Islet of Langerhans (tissue), 1 donor: ENCODE measurements around the gene FOXD4.
"Not testable (repeated sequence)": the region's sequence is repeated elsewhere in the genome, so short reads cannot be mapped to it uniquely, and the experiment has no call there.

Experiments used
- FAIRE-seq: peaks from one replicate; lab custom pipeline; 2011; peaks lifted over from hg19 to GRCh38; lab: Jason Lieb, UNC

The FOXD4 gene

GRCh38 chr9:117995-118467 is at the start of gene FOXD4:
Gene FOXD4, minus strand, starts transcription at chr9:118417. Its CDS starts 298 bp downstream, at chr9:118119.
- not testable (repeated sequence) for FAIRE-seq

- FAIRE-seq: not testable (repeated sequence)
Observed at GRCh38 chr9:159871-160270, 41.7 kb upstream of the FOXD4 start.

GRCh38 chr9:151173-151572 is 33.0 kb upstream of the FOXD4 start:
- not testable (repeated sequence) for FAIRE-seq

- FAIRE-seq: not testable (repeated sequence)
Observed at GRCh38 chr9:139880-140279, 21.7 kb upstream of the FOXD4 start.

GRCh38 chr9:117144-117994 is 848 bp downstream of the FOXD4 start:
- not testable (repeated sequence) for FAIRE-seq

- FAIRE-seq: not testable (repeated sequence)
Observed at GRCh38 chr9:116239-117077, 1.8 kb downstream of the FOXD4 start.

DNA sequence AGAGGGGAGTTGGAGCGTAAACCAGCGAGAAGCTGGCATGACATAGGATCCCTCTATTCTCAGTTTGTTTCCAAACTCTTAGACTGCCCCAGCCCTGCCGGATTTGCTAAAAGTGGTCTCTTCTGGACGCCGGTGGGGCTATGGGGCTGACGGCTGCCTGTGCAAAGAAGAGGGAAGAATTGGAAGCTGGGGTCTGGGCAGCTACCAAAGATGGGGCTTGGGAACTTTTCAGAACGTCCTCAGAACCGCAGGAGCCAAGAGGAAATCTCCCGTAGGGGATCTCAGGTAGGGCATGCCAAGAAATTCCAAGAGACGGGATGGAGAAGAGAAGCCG is 3.1 kb downstream of the FOXD4 start:
- not testable (repeated sequence) for FAIRE-seq

GRCh38 chr9:114267-115117 is 3.7 kb downstream of the FOXD4 start:
- not testable (repeated sequence) for FAIRE-seq

- not testable (repeated sequence) for FAIRE-seq
Observed at GRCh38 chr9:113468-114266, 4.5 kb downstream of the FOXD4 start.

- FAIRE-seq: not testable (repeated sequence)
Observed at GRCh38 chr9:112589-113467, 5.4 kb downstream of the FOXD4 start.

- FAIRE-seq: not testable (repeated sequence)
Observed at GRCh38 chr9:110672-111071, 7.5 kb downstream of the FOXD4 start.

DNA sequence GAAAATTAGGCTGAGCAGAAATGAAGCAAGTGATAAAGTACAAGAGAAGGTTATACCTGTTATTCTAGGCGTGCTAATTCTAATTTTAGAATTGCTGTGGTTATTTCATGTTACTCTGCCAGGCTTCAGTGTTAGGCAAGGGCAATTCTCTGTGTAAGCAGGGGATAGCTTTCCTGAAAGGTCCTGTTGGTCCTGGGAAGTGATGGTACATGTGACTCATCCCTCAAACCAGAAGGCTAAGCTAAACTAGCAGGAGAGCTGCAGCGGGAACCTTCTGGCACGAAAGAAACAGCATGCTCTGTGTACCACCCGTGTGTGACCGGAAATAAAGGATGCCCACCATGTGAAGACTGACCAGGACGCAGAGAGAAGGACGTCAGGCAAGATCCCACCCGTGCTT is 8.7 kb downstream of the FOXD4 start:
- not testable (repeated sequence) for FAIRE-seq

DNA sequence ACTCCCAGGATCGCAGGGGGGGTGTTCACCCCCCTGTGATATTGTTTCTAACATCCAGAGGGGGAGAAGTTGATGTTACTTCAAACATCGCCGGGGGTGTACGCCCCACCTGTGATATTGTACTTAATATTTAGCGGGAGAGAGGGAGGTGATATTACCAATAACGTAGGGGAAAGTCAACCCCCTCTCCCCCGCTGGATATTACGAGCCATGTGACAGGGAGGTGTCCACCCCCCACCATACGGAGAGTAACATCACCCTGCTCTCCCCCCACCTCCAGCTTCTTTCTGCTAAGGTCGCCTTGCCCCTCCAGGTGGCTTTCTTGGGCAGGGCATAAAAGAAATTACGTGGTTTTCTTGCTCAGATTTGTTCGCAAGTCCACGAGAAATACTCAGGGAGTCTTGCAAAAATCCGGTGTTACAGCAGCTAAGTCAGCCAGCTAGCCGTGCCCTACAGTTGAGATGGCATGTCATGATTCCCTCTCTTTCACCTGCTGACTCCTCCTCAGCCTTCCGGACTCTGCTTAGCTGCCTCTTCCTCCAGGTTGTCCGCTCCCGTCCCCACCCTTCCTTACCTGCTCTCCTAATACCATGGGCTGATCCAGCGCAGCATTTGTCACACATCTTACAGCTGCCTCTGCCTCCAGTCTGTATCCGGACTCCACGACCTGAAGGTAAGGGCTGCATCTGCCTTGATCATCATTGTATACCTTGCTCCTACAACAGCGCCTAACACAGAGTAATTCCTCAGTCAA is 9.3 kb downstream of the FOXD4 start:
- FAIRE-seq: not testable (repeated sequence)

- not testable (repeated sequence) for FAIRE-seq
Observed at GRCh38 chr9:105991-106390, 12.2 kb downstream of the FOXD4 start.

- FAIRE-seq: not testable (repeated sequence)
Observed at GRCh38 chr9:100430-100829, 17.8 kb downstream of the FOXD4 start.

DNA sequence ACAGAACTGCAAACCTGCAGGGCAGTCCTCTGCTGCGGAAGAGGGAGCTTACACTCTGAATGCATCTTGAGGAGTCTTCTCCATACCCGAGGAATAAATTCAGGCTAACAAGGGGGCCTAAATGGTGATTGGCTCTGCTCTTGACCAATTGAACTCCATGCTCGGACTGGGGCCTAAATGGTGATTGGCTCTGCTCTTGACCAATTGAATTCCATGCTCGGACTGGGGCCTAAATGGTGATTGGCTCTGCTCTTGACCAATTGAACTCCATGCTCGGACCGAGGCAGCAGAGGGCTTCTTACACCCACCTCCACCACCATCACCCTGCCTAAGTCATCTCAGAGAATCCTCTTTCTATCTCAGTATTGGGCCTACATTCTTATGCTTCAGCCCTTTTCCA is 18.4 kb downstream of the FOXD4 start:
- not testable (repeated sequence) for FAIRE-seq

- FAIRE-seq: not testable (repeated sequence)
Observed at GRCh38 chr9:98775-99174, 19.4 kb downstream of the FOXD4 start.

DNA sequence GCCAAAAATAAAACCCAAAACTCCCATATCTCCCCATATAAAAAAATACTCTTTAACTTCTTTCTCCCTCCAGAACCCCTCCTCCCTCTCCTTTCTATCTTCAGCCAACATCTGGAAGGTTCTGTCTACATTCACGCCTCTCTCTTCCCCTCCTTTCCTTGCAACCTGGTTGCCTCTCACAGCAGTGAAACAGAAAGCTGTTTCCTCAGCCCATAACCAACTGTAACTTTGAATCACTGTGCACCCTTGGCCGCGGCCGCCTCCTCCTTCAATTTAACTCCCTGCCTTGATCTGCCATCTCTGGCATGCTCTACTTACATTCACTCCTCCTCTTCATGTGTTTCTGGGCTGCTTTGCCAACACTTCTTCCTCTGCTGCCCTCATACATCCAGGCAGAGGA is 23.2 kb downstream of the FOXD4 start:
- not testable (repeated sequence) for FAIRE-seq

DNA sequence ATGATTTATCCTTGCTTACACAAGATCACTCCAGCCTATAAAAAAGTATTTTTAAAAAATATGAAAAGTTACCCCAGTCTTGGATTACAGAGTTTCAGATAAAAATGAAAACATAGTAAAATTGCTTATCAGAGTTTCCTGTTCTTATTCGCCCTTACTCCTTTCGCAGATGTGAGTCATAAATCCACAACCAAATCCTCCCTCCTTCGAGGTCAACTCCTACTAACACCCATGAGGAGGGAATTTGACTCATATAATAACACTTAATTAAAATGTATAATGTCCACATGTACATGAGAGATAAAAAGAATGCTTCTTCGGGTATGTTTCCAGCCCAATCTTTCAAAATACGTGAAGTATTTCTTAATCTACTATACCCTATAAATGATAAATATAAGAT is 23.9 kb downstream of the FOXD4 start:
- FAIRE-seq: not testable (repeated sequence)
